LNCAP (cell line): Measurements from ENCODE around the gene BAX.
A peak's percentile ranks its signal among the peaks of the same experiment; 100 is the strongest.

Experiments
- TF ChIP-seq, protein P1 (sequence below): fragments of 450-650 bp; IDR thresholded peaks from 2 replicates; pipeline ENCODE4 v1.5.1; 2017; ENCODE audit warnings: mild to moderate bottlenecking

Gene BAX

GRCh38 chr19:48997972-48998371 is 43.3 kb downstream of the BAX start:
- TF ChIP-seq, protein P1, sequence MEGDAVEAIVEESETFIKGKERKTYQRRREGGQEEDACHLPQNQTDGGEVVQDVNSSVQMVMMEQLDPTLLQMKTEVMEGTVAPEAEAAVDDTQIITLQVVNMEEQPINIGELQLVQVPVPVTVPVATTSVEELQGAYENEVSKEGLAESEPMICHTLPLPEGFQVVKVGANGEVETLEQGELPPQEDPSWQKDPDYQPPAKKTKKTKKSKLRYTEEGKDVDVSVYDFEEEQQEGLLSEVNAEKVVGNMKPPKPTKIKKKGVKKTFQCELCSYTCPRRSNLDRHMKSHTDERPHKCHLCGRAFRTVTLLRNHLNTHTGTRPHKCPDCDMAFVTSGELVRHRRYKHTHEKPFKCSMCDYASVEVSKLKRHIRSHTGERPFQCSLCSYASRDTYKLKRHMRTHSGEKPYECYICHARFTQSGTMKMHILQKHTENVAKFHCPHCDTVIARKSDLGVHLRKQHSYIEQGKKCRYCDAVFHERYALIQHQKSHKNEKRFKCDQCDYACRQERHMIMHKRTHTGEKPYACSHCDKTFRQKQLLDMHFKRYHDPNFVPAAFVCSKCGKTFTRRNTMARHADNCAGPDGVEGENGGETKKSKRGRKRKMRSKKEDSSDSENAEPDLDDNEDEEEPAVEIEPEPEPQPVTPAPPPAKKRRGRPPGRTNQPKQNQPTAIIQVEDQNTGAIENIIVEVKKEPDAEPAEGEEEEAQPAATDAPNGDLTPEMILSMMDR = peak; percentile 29; the same call in 1 of the 2 replicates

DNA sequence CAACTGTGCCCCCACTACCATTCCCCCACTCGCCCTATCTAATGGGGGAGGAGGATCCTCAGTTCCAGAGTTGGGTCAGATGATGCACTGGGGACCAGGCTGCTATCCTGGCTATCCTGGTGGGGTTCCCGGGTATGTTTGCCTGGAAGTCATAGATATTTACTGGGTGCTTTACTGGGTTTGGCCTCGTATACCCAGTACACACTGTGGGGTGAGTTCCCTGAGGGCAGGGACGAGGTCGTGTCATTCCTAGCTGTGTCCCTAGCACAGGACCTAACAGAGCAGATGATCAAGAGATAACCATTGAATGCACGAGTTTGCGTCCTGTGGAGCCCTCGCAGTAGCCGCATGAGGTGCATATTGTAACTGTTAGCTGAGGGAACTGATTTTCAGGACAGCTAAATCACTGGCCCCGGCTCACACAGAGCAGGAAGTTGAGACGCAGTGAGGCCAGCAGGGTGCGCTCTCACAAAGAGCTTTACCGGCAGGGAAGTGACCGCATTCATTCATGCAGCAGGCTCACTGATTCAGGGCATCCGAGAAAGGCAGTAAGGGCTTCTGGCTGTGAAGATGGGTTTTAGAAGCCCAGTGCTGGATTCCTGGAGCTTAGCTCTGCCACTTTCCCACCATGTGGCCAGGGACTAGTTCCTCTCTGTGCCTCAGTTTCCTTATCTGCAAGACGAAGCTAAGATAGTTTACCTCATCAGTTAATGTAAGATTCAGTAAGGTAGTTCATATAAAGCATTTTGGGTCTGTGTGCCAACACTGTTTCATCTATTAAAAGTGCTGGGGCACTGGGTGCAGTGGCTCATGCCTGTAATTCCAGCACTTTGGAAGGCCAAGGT is 45.0 kb downstream of the BAX start:
- TF ChIP-seq, protein P1 = peak; percentile 32; the same call in 1 of the 2 replicates

DNA sequence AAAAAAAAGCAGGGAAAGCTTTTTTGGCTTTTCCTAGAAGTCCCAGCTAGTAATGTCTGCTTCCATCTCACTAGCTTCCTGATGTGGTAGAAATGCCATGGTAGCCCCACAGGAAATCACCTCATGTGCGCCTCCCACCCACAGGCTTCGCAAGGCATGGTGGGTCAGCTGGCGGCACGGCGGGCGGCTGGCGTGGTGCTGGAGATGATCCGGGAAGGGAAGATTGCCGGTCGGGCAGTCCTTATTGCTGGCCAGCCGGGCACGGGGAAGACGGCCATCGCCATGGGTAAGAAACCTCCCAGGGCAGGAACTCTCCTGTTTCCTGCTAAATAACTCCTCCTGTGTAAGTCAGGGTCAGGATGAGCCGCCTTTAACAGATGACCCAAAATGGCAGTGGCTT is 49.5 kb downstream of the BAX start:
- TF ChIP-seq, protein P1 = no peak

GRCh38 chr19:49004964-49005614 is 50.4 kb downstream of the BAX start:
- TF ChIP-seq, protein P1 = no peak

- TF ChIP-seq, protein P1 = no peak
Observed at GRCh38 chr19:49006905-49007304, 52.2 kb downstream of the BAX start.

DNA sequence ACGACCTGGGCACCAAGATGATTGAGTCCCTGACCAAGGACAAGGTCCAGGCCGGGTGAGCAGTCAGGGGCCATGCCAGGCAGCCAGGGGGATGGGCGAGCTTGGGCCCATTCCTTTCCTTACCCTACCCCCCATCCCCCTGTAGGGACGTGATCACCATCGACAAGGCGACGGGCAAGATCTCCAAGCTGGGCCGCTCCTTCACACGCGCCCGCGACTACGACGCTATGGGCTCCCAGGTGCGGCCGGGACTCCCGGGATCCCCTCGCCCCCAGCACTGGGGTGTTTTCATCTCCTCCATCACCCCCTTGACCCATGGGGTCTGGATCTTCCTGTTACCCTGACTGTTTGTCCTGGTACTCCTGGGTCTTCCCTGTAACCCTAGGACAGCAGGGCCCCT is 55.2 kb downstream of the BAX start:
- TF ChIP-seq, protein P1 = no peak

DNA sequence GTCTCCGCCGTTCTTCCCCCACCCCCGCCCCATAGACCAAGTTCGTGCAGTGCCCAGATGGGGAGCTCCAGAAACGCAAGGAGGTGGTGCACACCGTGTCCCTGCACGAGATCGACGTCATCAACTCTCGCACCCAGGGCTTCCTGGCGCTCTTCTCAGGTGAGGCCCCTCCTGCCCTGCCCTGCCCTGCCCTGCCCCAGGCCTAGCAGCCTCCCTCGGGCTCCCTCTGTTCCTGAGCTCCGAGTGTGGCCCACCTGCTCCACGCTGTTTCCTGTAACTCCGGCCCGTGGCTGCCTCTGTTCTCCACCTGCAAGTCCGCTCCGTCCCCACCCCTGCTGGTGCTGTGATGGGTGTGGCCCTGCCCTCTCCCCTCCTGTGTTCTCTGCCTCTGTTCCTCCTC is 55.8 kb downstream of the BAX start:
- TF ChIP-seq, protein P1 = no peak
